ENCODE results near the gene RAVER1.
"Not testable (repeated sequence)": the region's sequence is repeated elsewhere in the genome, so short reads cannot be mapped to it uniquely, and the experiment has no call there.

DNA sequence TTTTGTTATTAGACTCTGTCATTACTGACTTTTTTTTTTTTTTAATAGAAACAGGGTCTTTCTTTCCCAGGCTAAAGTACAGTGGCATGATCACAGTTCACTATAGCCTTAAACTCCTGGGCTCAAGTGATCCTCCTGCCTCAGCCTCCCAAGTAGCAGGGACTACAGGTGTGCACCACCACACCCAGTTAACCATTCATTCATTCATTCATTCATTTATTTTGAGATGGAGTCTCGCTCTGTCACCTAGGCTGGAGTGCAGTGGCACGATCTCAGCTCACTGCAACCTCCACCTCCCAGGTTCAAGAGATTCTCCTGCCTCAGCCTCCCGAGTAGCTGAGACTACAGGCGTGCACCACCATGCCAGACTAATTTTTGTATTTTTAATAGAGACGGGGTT is 51.3 kb downstream of the RAVER1 start:
- not testable (repeated sequence) for TF ChIP-seq SMARCA5 (IDR thresholded peaks at IDR 0.05); ILK (tag; IDR thresholded peaks at IDR 0.05; ENCODE audit: borderline replicate concordance, low read depth)
- TF ChIP-seq, protein P1, sequence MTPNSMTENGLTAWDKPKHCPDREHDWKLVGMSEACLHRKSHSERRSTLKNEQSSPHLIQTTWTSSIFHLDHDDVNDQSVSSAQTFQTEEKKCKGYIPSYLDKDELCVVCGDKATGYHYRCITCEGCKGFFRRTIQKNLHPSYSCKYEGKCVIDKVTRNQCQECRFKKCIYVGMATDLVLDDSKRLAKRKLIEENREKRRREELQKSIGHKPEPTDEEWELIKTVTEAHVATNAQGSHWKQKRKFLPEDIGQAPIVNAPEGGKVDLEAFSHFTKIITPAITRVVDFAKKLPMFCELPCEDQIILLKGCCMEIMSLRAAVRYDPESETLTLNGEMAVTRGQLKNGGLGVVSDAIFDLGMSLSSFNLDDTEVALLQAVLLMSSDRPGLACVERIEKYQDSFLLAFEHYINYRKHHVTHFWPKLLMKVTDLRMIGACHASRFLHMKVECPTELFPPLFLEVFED (CRISPR knock-in tag; conservative IDR thresholded peaks at IDR 0.05), result not testable (repeated sequence)

Data from K562 (cell line).